ENCODE results near the gene IL6ST.

DNA sequence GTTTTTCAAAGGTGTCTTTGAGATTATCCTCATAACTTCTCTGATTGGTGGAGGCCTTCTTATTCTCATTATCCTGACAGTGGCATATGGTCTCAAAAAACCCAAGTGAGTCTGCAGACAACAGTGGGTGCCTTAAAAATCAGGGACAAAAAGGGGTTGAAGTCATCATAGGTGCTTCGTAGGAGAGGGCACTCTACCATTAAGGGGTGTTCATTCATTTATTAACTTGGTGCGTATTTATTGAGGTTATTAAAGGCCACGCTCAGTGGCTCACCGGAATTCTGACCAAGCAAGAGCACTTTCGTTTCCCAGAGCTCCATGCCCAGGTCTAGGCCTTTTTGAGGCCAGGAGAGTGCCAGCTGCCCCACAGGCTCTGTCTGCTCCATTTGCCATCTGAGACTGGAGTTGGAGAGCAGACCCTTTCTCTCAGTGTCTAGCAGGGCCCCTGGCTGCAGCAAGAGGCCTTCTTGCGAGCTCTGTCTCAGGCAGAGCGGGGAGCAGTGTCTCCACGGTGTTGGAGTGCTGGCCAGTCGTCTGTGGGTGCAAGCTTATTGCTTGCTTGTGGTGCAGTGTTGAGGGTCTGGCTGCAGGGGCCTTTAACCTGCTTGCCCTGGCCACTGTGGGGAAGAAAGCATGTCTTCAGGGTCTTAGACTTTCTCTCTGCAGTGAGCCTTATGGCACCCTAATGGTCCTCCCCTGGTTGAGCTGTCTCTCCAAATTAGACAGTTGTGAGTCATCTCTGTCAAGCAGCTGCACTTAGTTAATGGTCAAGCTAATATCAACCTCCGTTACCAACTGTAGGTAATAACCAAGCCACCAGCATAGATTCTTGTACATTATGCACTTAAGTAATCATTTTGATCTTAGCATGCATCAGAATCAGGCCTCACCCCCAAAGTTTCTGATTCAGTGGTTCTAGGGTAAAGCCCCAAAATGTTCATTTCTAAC lies 81.0 kb downstream of the IL6ST start:
- TF ChIP-seq, protein P1, sequence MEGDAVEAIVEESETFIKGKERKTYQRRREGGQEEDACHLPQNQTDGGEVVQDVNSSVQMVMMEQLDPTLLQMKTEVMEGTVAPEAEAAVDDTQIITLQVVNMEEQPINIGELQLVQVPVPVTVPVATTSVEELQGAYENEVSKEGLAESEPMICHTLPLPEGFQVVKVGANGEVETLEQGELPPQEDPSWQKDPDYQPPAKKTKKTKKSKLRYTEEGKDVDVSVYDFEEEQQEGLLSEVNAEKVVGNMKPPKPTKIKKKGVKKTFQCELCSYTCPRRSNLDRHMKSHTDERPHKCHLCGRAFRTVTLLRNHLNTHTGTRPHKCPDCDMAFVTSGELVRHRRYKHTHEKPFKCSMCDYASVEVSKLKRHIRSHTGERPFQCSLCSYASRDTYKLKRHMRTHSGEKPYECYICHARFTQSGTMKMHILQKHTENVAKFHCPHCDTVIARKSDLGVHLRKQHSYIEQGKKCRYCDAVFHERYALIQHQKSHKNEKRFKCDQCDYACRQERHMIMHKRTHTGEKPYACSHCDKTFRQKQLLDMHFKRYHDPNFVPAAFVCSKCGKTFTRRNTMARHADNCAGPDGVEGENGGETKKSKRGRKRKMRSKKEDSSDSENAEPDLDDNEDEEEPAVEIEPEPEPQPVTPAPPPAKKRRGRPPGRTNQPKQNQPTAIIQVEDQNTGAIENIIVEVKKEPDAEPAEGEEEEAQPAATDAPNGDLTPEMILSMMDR (IDR thresholded peaks at IDR 0.05 in 8 of 11, conservative IDR thresholded peaks at IDR 0.05 in 3 of 11), result no peak
- no peak for TF ChIP-seq POLR2AphosphoS5 (IDR thresholded peaks at IDR 0.05)
